ENCODE data around the gene ROBO1.

Gene ROBO1

DNA sequence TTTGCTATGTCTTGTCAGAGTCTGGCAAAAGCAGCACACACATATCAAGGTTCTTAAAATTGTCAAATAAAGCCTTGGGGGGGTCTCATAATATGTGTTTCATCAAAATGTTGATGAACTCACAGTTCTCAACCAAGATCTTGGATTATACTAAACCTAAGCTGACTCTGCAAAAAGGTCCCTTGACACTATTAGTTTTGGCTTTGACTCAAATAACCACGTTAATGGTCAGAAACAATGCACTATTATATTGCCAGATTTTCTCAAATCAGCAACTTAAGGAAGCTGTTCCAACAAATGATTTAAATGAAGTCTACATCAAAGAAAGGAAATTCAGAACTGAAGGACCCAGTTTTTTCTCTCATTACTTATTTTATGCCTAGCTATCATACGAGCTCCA, 1063.9 kb downstream of the ROBO1 start:
- DNase-seq (ENCODE audit: low read depth) = peak; percentile 10
- H3K4me3 ChIP-seq (ENCODE audit: control insufficient read depth, low read depth, low read length) = no peak overlapping the region
- TF ChIP-seq, protein P1, sequence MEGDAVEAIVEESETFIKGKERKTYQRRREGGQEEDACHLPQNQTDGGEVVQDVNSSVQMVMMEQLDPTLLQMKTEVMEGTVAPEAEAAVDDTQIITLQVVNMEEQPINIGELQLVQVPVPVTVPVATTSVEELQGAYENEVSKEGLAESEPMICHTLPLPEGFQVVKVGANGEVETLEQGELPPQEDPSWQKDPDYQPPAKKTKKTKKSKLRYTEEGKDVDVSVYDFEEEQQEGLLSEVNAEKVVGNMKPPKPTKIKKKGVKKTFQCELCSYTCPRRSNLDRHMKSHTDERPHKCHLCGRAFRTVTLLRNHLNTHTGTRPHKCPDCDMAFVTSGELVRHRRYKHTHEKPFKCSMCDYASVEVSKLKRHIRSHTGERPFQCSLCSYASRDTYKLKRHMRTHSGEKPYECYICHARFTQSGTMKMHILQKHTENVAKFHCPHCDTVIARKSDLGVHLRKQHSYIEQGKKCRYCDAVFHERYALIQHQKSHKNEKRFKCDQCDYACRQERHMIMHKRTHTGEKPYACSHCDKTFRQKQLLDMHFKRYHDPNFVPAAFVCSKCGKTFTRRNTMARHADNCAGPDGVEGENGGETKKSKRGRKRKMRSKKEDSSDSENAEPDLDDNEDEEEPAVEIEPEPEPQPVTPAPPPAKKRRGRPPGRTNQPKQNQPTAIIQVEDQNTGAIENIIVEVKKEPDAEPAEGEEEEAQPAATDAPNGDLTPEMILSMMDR (conservative IDR thresholded peaks at IDR 0.05; ENCODE audit: control insufficient read depth, insufficient read depth, low read depth, low read length) = no peak

DNA sequence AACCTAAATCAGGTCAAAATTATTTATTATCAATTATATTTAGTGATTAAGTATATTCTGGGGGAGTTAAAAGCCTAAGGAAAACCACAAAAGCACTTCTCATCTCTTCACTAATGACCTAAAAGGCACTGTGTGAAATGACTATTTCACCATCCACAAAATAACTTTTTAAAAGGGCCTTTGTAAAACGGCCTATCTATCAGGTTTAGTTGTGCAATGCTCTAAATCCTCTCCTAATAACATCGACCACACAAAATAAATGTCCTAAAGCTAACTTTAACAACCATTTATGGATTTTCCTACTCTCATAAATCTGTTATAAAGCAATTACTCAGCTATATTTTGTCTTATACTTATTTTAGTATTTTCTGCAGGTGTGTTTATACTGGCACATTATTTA, 1066.3 kb downstream of the ROBO1 start:
- TF ChIP-seq, protein P1 (conservative IDR thresholded peaks at IDR 0.05; ENCODE audit: control insufficient read depth, insufficient read depth, low read depth, low read length) = no peak
- no peak overlapping the region for H3K4me3 ChIP-seq (ENCODE audit: control insufficient read depth, low read depth, low read length)
- no peak for DNase-seq (ENCODE audit: low read depth)

DNA sequence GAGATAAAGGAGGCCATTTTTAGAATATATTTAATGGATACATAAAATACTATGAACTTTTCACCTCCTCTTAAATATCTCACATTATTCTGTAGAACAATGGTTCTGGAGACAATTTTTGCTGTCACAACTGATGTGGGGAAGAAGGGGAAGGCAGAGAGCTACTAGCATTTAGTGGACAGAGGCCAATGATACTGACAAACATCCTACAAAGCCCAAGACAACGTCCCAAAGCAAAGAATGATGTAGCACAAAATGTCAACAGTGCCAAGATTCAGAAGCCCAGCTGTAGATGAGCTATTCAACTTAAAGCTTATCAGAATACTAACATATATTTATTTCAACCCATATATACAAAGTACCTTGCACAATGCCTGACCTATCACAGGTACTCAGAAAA, 1069.4 kb downstream of the ROBO1 start:
- H3K4me3 ChIP-seq (ENCODE audit: control insufficient read depth, low read depth, low read length) = no peak overlapping the region

DNA sequence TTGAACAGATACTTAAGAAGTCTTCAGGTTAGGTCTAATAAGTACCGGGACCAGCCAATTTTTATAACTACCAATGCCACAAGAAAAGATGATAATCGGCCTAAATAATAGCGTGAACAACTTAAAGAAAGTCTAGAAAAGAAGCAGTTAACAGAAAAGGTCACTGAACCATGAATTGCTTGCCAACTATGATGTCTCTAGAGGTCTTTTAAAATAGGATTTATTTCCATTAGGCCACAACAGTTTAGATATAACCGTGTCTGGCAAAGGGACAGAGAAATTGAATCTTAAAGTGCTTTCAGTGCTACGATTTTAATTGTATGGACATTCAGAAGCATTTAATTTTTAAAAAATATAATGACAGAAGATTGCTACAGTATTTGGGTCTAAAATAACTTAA, 1070.4 kb downstream of the ROBO1 start:
- H3K4me3 ChIP-seq (ENCODE audit: control insufficient read depth, low read depth, low read length) = no peak overlapping the region
- DNase-seq (ENCODE audit: low read depth) = peak; percentile 7
- TF ChIP-seq, protein P1 (conservative IDR thresholded peaks at IDR 0.05; ENCODE audit: control insufficient read depth, insufficient read depth, low read depth, low read length) = no peak

More for the DNA sequence above, 1069.4 kb downstream of the ROBO1 start:
- DNase-seq (ENCODE audit: low read depth) = no peak
- TF ChIP-seq, protein P1 (conservative IDR thresholded peaks at IDR 0.05; ENCODE audit: control insufficient read depth, insufficient read depth, low read depth, low read length) = no peak

DNA sequence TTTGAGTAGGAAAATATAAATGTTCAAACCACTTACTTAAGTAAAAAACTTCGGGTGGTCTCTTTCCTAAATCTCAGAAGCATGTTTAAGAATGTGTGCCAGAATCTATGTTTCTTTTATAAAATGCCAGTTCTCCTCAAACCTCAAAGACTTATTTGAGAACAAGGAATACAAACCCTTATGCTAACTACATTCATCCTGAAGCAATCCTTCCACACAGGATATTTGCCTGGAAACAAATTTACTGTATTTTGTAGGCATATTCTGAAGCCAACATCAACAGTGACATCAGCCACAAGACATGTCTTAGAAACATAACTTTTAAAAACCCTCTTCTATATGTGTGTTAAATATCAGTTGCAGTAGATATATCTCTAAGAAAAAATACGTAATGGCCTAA, 1077.0 kb downstream of the ROBO1 start:
- DNase-seq (ENCODE audit: low read depth) = peak; percentile 46
- TF ChIP-seq, protein P1 (conservative IDR thresholded peaks at IDR 0.05; ENCODE audit: control insufficient read depth, insufficient read depth, low read depth, low read length) = no peak
- H3K4me3 ChIP-seq (ENCODE audit: control insufficient read depth, low read depth, low read length) = no peak overlapping the region

DNA sequence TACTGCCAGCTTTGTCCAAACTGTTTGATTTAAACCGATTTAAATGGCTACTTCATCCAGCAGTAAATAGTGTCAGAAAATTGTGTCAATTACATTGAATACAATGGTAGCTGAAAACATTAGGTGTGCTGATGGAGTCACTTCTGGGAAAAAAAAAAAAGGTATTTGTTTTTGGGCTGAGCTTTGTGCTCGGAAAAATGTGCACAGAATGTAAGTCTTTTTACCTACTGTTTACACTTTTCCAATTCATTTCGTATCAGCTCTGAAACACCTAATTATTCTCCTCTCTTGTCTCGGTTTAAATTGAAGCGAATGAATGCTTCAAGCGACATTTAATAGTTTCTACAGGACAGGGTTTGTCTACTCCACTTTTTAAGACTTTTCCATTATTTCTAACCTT, 1078.4 kb downstream of the ROBO1 start:
- no peak overlapping the region for H3K4me3 ChIP-seq (ENCODE audit: control insufficient read depth, low read depth, low read length)
- no peak for DNase-seq (ENCODE audit: low read depth)
- TF ChIP-seq, protein P1 (conservative IDR thresholded peaks at IDR 0.05; ENCODE audit: control insufficient read depth, insufficient read depth, low read depth, low read length) = no peak

DNA sequence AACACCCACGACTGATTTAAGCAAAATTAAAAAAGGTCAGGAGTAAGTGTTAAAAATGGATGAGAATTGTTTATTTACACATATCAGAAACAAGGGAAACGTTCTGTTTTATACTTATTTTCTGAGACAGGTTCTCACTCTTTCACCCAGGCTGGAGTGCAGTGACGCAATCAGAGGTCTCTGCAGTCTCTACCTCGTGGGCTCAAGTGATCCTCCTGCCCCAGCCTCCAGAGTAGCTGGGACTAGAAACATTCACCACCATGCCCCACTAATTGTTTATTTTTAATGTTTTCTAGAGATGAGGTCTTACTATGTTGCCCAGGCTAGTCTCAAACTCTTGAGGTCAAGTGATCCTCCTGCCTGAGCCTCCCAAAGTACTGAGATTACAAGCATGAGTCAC, 1080.3 kb downstream of the ROBO1 start:
- TF ChIP-seq, protein P1 (conservative IDR thresholded peaks at IDR 0.05; ENCODE audit: control insufficient read depth, insufficient read depth, low read depth, low read length) = no peak
- DNase-seq (ENCODE audit: low read depth) = no peak
- H3K4me3 ChIP-seq (ENCODE audit: control insufficient read depth, low read depth, low read length) = no peak overlapping the region
